Upper lobe of left lung (tissue), 6 donors: Measurements from ENCODE around the gene LRRC2. TPM values are rescaled to one million over a fixed set of nuclear protein-coding genes. Genes with fewer than 3 reads are reported as not detected.
"Not testable (repeated sequence)": the region's sequence is repeated elsewhere in the genome, so short reads cannot be mapped to it uniquely, and the experiment has no call there.

ENCODE experiments used
- ATAC-seq, 2 donors: fragments of 200-7000 bp; cut with Tn5 transposase; one replicate each; pipeline ENCODE4 v1.9.1; 2022; ENCODE audit warnings: mild to moderate bottlenecking in 2 of 2, moderate library complexity in 2 of 2; ENCODE audit not compliant: low FRiP score in 2 of 2
- DNase-seq, 2 donors: peaks; one replicate each; pipeline ENCODE4 v3.0.0-alpha.2; 2019 to 2020
- H3K27ac ChIP-seq, 4 donors: fragments of 200-600 bp; sonication (generic); one replicate each; pipeline ENCODE4 v1.5.1; 2016 to 2019
- H3K27me3 ChIP-seq, 4 donors: fragments of 200-600 bp; sonication (generic); one replicate each; pipeline ENCODE4 v1.5.1; 2017 to 2019
- H3K36me3 ChIP-seq, 4 donors: fragments of 200-600 bp; sonication (generic); one replicate each; pipeline ENCODE4 v1.5.1; 2016 to 2019
- H3K4me1 ChIP-seq, 4 donors: fragments of 200-600 bp; sonication (generic); one replicate each; pipeline ENCODE4 v1.5.1; 2018 to 2019
- H3K4me3 ChIP-seq, 4 donors: fragments of 200-600 bp; sonication (generic); one replicate each; pipeline ENCODE4 v1.5.1; 2017 to 2019; ENCODE audit warnings: mild to moderate bottlenecking in 2 of 4, moderate library complexity in 1 of 4
- H3K9me3 ChIP-seq, 4 donors: fragments of 200-600 bp; sonication (generic); one replicate each; pipeline ENCODE4 v1.5.1; 2018 to 2019
- CTCF ChIP-seq, 6 experiments: fragments of 450-650 bp in 4 of 6; fragments of 200-600 bp in 2 of 6; sonication (generic) in 2 of 6; IDR thresholded peaks; one replicate each; pipeline ENCODE4 v1.5.1; 2016 to 2019; ENCODE audit warnings: antibody characterized with exemption in 6 of 6
- EP300 ChIP-seq, 4 donors: sonication (generic); formaldehyde crosslinking; IDR thresholded peaks; one replicate each; pipeline ENCODE4 v1.5.1; 2017; ENCODE audit warnings: antibody characterized with exemption in 4 of 4, control low read depth in 2 of 4
- POLR2A ChIP-seq, 4 donors: fragments of 450-650 bp; IDR thresholded peaks; one replicate each; pipeline ENCODE4 v1.5.1; 2016 to 2017; ENCODE audit warnings: antibody characterized with exemption in 4 of 4, mild to moderate bottlenecking in 2 of 4
- POLR2AphosphoS5 ChIP-seq, 2 donors: sonication (generic); formaldehyde crosslinking; IDR thresholded peaks; one replicate each; pipeline ENCODE4 v1.5.1; 2017; ENCODE audit warnings: antibody characterized with exemption in 2 of 2
- WGBS, 2 donors: methylation state at CpG; one replicate each; pipeline ENCODE4 v1.1.5; 2017 to 2018; 5-methylcytosine and 5-hydroxymethylcytosine counted together
- total RNA-seq, 6 donors: library from RNA; depleted of rRNA in 4 of 6; stranded (reverse); fragments of >200 nt in 4 of 6; gene quantifications; one replicate each; pipeline versions ENCODE4 v1.1.0 to v1.2.1, GENCODE V29; 2016 to 2021
- donor health status: DM: no; HTN: no; CAD: no; lungs with moderate emphysema.
- donor health status: DM: no; HTN: yes; CAD: no; lungs with severe emphysema.

The LRRC2 gene
- total RNA-seq, 6 donors from 2014 or later, result 1.1 to 4.2 (median 1.5) TPM

- ATAC-seq (no peak), DNase-seq (no peak)
- H3K4me3 ChIP-seq, result no peak overlapping the region
- TF ChIP-seq CTCF (IDR thresholded peaks at IDR 0.05) (no peak), POLR2AphosphoS5 (IDR thresholded peaks at IDR 0.05) (no peak), EP300 (IDR thresholded peaks at IDR 0.05) (no peak), POLR2A (IDR thresholded peaks at IDR 0.05) (no peak)
- WGBS, 2 donors, result 82 to 96% methylated on average over 4 to 7 of the region's 7 CpGs
- H3K36me3 ChIP-seq, result no peaks in the 10 kb centered on the region
- no peaks in the 10 kb centered on the region for H3K27me3 ChIP-seq
- H3K4me1 ChIP-seq, result no peaks in the 10 kb centered on the region
- H3K9me3 ChIP-seq, result no peaks in the 10 kb centered on the region
- H3K27ac ChIP-seq, result no peak overlapping the region
Measured at GRCh38 chr3:46584598-46585467, 18.7 kb upstream of the LRRC2 start.

GRCh38 chr3:46580675-46581074, 14.6 kb upstream of the LRRC2 start:
- no peak overlapping the region for H3K27ac ChIP-seq
- H3K4me1 ChIP-seq, result peaks cover 3 to 14% (median 6%) of the 10 kb centered on the region in 4 donors
- no peaks in the 10 kb centered on the region for H3K36me3 ChIP-seq
- H3K4me3 ChIP-seq, result no peak overlapping the region
- no peaks in the 10 kb centered on the region for H3K9me3 ChIP-seq
- DNase-seq, result no peak
- no peak for ATAC-seq
- TF ChIP-seq POLR2AphosphoS5 (IDR thresholded peaks at IDR 0.05), result no peak
- TF ChIP-seq CTCF (IDR thresholded peaks at IDR 0.05), result no peak
- TF ChIP-seq EP300 (IDR thresholded peaks at IDR 0.05), result no peak
- no peak for TF ChIP-seq POLR2A (IDR thresholded peaks at IDR 0.05)
- H3K27me3 ChIP-seq, result peaks cover 0 to 2% (median 0%) of the 10 kb centered on the region in 4 donors
- WGBS, 2 donors, result 100% methylated on average over 1 of the region's 1 CpG

- Histone ChIP-seq H3K27ac (no peak overlapping the region), H3K4me3 (no peak overlapping the region), H3K27me3 (peaks cover 0 to 2% (median 0%) of the 10 kb centered on the region in 4 donors), H3K36me3 (no peaks in the 10 kb centered on the region), H3K4me1 (peaks cover 3 to 14% (median 6%) of the 10 kb centered on the region in 4 donors), H3K9me3 (no peaks in the 10 kb centered on the region)
- no peak for TF ChIP-seq CTCF (IDR thresholded peaks at IDR 0.05)
- TF ChIP-seq EP300 (IDR thresholded peaks at IDR 0.05), result no peak
- TF ChIP-seq POLR2AphosphoS5 (IDR thresholded peaks at IDR 0.05), result no peak
- TF ChIP-seq POLR2A (IDR thresholded peaks at IDR 0.05), result no peak
- ATAC-seq (no peak), DNase-seq (no peak)
- 63 to 70% methylated on average over 14 of the region's 14 CpGs for WGBS, 2 donors
Measured at GRCh38 chr3:46579756-46580286, 13.7 kb upstream of the LRRC2 start.

- Histone ChIP-seq H3K27ac (no peak overlapping the region), H3K9me3 (no peaks in the 10 kb centered on the region), H3K4me1 (peaks cover 3 to 14% (median 6%) of the 10 kb centered on the region in 4 donors), H3K27me3 (peaks cover 0 to 2% (median 0%) of the 10 kb centered on the region in 4 donors), H3K36me3 (no peaks in the 10 kb centered on the region), H3K4me3 (no peak overlapping the region)
- TF ChIP-seq CTCF (IDR thresholded peaks at IDR 0.05) (no peak), EP300 (IDR thresholded peaks at IDR 0.05) (no peak), POLR2A (IDR thresholded peaks at IDR 0.05) (no peak), POLR2AphosphoS5 (IDR thresholded peaks at IDR 0.05) (no peak)
- ATAC-seq, result no peak
- no peak for DNase-seq
- 59 to 66% methylated on average over 8 to 10 of the region's 10 CpGs for WGBS, 2 donors
Measured at GRCh38 chr3:46578973-46579755, 13.1 kb upstream of the LRRC2 start.

- H3K27me3 ChIP-seq, H3K36me3 ChIP-seq, DNase-seq, ATAC-seq, H3K4me3 ChIP-seq, H3K27ac ChIP-seq, H3K9me3 ChIP-seq: not testable (repeated sequence)
- H3K4me1 ChIP-seq, result peaks cover 3 to 14% (median 6%) of the 10 kb centered on the region in 4 donors
- WGBS, 2 donors, result 68 to 73% methylated on average over 18 of the region's 18 CpGs
Measured at GRCh38 chr3:46577580-46578249, 11.6 kb upstream of the LRRC2 start.
